Activated naive CD4-positive, alpha-beta T cell treated with anti-CD3 and anti-CD28 coated beads, Interleukin-2, amount 50 U/mL, for 72 hours (primary cell): Measurements from ENCODE around the gene FBXO42. TPM values are rescaled to one million over a fixed set of nuclear protein-coding genes. Genes with fewer than 3 reads are reported as not detected.
"Not testable (repeated sequence)": the region's sequence is repeated elsewhere in the genome, so short reads cannot be mapped to it uniquely, and the experiment has no call there.

Source experiments
- ATAC-seq, 2 donors: fragments of 150-1000 bp; cut with Tn5 transposase; 2 replicates each; pipeline ENCODE4 v1.10.0; 2021; ENCODE audit warnings: mild to moderate bottlenecking in 2 of 2, moderate library complexity in 2 of 2
- DNase-seq, 2 donors: peaks; one replicate each; pipeline ENCODE4 v3.0.0; 2021 to 2022; ENCODE audit warnings: low spot score in 2 of 2
- H3K27ac Mint-ChIP-seq, 2 donors: one replicate each; pipeline ENCODE4 v1.8.0; 2022; ENCODE audit warnings: mild to moderate bottlenecking in 2 of 2, mixed read lengths in 2 of 2
- H3K36me3 Mint-ChIP-seq, 2 donors: one replicate each; pipeline ENCODE4 v1.8.0; 2022; ENCODE audit warnings: mixed read lengths in 2 of 2
- H3K9me3 Mint-ChIP-seq, 2 donors: one replicate each; pipeline ENCODE4 v1.8.0; 2022; ENCODE audit warnings: mixed read lengths in 2 of 2
- total RNA-seq, 2 donors: library from RNA; stranded (reverse); gene quantifications; one replicate each; pipeline ENCODE4 v1.2.3, GENCODE V29; 2022

The FBXO42 gene
- total RNA-seq, 2 donors from 2014 or later = 12.6 to 23.4 TPM

- H3K27ac Mint-ChIP-seq = peak overlapping the region; percentile 29 to 73
- no peaks in the 10 kb centered on the region for H3K9me3 Mint-ChIP-seq
- H3K36me3 Mint-ChIP-seq = no peaks in the 10 kb centered on the region
- DNase-seq = no peak
- ATAC-seq = no peak
Measured at GRCh38 chr1:16257968-16258367, 94.3 kb downstream of the FBXO42 start.

DNA sequence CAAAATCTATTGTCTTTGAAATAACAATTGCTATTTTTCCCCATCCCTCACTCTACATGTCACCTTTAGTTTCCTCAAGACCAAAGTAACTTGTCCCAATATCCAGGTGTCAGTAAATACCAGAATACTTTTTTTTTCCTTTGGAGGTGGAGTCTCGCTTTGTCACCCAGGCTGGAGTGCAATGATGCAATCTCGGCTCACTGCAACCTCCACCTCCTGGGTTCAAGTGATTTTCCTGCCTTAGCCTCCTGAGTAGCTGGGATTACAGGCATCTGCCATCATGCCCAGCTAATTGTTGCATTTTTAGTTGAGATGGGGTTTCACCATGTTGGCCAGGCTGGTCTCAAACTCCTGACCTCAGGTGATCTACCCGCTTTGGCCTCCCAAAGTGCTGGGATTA lies 94.7 kb downstream of the FBXO42 start:
- H3K36me3 Mint-ChIP-seq, H3K9me3 Mint-ChIP-seq, DNase-seq, ATAC-seq: not testable (repeated sequence)
- peak overlapping the region in 1 of 2 donors; percentile 13 for H3K27ac Mint-ChIP-seq

GRCh38 chr1:16256478-16256877 lies 95.8 kb downstream of the FBXO42 start:
- Mint-ChIP-seq H3K36me3 (no peaks in the 10 kb centered on the region), H3K9me3 (no peaks in the 10 kb centered on the region), H3K27ac (peak overlapping the region; percentile 45 to 60)
- DNase-seq (no peak), ATAC-seq (no peak)

DNA sequence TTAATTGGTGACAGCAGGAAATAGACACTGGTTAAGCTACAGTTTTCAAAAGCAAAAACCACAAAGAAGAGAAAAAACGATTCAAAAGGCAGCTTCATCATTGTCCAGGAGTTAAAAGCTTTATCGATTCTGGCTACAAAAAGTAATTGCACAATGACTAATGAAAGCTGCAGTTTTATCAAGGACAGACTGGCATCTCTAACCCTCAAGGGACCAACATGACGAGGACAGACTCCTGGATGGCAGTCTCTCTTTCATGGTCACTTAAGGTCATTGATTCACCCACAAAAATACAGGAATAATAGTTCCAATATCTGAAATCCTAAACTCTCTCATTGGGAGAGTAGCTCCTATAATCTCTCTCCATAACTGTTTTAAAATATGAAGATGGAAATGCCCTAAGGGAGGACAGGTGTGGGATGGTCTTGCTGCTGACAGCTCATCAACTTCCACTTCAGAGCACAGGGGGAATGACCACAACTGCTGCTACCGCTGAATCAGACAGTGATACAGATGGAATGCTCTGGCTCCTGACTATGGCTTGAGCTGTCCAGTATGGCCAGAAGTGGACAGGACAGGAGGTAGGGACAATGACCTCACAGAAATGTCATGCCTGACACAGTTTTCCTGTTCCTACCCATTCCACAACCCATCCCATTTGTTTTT lies 97.9 kb downstream of the FBXO42 start:
- H3K36me3 Mint-ChIP-seq = no peaks in the 10 kb centered on the region
- no peak for DNase-seq
- peak overlapping the region; percentile 60 to 75 for H3K27ac Mint-ChIP-seq
- no peak for ATAC-seq
- H3K9me3 Mint-ChIP-seq = no peaks in the 10 kb centered on the region

- Mint-ChIP-seq H3K36me3 (no peaks in the 10 kb centered on the region), H3K27ac (no peak overlapping the region), H3K9me3 (no peaks in the 10 kb centered on the region)
- no peak for DNase-seq
- ATAC-seq = no peak
Measured at GRCh38 chr1:16253332-16253922, 98.9 kb downstream of the FBXO42 start.

DNA sequence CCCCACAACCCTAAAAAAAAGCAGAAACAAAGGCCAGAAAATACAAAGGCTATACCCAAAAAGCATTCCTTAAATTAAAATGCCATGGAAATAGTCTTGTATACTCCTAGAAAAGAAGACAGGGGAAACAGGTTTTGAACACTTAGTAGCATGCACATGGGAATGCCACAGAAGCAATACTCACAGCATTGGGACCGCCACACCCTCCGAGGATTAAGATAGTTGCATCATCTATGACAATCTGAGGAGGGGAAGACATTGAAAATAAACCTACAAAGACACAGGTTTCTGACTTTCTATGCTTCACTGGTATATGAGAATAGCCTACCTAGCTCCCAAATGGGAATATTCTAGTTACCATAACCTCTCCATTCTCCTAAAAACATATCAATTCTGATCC lies 99.4 kb downstream of the FBXO42 start:
- peak overlapping the region in 1 of 2 donors; percentile 65 for H3K27ac Mint-ChIP-seq
- DNase-seq (no peak), ATAC-seq (no peak)
- no peaks in the 10 kb centered on the region for H3K9me3 Mint-ChIP-seq
- H3K36me3 Mint-ChIP-seq = no peaks in the 10 kb centered on the region

DNA sequence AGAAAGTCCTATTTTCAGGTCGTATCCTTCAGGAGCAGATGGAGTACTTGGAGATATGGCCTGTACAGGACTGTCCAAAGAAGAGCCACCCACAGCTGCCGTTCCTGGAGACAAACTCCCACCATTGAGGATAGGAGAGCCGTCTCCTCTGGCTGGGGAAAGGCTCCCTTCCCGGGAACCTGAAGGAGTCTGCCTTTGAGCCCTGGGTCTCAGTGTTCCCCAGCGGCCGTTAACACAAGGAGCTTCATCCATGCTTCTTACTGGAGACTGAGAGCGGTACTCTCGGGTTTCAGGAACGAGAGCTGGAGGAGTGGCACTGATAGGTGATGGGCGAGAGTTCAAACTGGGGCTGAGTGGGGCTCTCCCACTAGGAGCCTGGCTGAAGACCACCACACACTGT lies 100.9 kb downstream of the FBXO42 start:
- no peak for DNase-seq
- no peaks in the 10 kb centered on the region for H3K36me3 Mint-ChIP-seq
- H3K9me3 Mint-ChIP-seq = no peaks in the 10 kb centered on the region
- ATAC-seq = no peak
- H3K27ac Mint-ChIP-seq = no peak overlapping the region

DNA sequence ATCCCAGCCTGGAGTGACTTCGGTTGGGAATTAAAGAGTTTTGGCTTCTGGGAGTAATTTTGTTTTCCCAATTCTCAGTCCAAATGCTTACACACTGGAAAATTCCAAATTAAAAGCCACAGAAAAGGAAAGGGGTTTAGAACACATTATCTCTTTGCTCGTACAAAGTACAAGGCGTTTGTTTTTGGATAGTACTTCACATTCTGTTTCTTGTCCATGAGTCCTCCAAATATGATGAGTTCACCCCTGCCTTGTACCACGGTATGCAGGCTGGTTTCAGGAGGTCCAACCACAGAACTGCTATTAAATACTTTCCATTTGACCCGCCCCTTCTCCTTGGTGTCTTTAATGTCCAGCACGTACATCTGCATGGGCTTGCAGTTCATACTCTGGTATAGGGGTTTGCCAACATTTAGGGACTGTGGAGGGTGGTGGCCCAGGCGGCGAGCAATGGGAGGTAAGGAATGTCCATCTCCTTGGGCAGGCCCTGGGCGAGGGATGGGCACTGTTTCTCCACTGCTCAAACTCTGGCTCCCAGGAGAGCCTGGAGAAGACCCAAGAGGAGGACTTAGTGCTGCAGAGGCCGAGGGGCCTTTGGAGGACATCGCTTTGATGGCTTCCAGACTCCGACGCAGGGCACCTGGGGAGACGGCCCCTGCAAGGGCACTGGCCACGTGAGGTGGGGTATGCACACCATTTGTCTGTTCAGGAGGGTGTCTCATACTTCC lies 101.6 kb downstream of the FBXO42 start:
- no peaks in the 10 kb centered on the region for H3K36me3 Mint-ChIP-seq

GRCh38 chr1:16249596-16250241 lies 102.6 kb downstream of the FBXO42 start:
- Mint-ChIP-seq H3K27ac (peak overlapping the region in 1 of 2 donors; percentile 68), H3K36me3 (no peaks in the 10 kb centered on the region)

More for the DNA sequence above, 101.6 kb downstream of the FBXO42 start:
- Mint-ChIP-seq H3K9me3 (no peaks in the 10 kb centered on the region), H3K27ac (no peak overlapping the region)
- ATAC-seq (no peak), DNase-seq (no peak)

DNA sequence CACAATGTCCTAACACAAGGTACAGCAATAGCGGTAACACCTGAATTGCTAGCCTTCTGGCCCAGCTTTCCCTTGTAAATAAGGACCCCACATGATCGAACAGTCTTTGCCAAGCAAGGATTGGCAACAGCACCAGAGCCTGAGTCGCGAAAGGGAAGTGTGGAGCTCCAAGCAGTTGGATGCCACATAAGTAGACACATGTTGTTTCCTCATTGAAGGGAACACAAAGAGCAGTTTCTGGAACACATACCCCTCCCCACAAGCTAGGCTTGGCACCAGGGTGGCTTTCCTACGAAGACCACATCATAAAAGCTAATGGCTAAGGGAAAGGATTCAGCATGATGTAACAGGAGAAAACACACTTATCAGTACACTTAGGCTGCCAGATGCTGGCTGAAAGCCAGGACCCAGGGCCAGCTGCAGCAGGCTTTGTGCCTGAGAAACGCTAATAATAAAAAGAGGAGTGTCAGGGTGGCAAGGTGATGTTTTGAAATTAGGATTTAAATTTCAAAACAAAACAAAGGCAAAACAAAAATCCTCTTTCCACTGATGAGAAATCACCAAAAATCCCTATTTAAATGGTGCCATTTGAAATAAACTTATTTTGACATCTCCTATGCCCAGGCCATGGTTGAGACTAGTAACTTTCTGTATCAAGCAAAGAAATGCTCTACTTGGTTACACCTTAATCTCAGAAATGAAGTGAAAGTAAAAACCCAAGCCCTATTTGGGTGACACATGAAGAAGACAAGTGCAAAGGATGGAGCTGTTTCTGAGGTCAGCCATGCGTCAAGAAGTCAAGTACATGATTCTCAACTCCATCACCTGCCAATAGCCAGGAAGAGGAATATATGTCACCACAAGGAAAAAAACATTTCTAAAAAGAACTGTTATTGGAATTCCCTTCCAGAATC lies 103.4 kb downstream of the FBXO42 start:
- Mint-ChIP-seq H3K9me3 (no peaks in the 10 kb centered on the region), H3K27ac (peak overlapping the region; percentile 68 to 88), H3K36me3 (no peaks in the 10 kb centered on the region)
- DNase-seq = no peak
- ATAC-seq = no peak

More at GRCh38 chr1:16249596-16250241, 102.6 kb downstream of the FBXO42 start:
- ATAC-seq (no peak), DNase-seq (no peak)
- no peaks in the 10 kb centered on the region for H3K9me3 Mint-ChIP-seq

GRCh38 chr1:16248007-16248436 lies 104.3 kb downstream of the FBXO42 start:
- Mint-ChIP-seq H3K36me3 (no peaks in the 10 kb centered on the region), H3K27ac (peak overlapping the region in 1 of 2 donors; percentile 88), H3K9me3 (no peaks in the 10 kb centered on the region)
- no peak for ATAC-seq
- no peak for DNase-seq

DNA sequence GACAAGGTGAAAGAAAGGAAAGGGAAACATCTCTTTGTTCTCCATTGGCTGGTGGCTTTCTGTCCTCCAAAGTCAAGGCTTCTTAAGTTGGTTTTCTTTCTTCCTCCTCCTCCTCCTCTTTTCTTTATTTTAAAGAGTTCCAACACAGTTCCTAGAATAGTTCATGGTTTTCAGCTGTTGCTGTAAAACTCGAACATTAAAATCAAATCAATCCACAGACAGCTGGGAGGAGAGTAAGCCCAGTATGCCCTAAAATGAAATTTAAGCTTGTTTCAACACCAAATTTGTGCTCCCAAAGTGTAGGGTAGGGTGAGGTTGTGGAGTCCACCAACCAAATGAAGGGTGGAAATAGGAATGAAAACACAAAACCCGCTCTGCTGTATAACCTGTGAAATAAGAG lies 104.8 kb downstream of the FBXO42 start:
- no peak overlapping the region for H3K27ac Mint-ChIP-seq
- H3K9me3 Mint-ChIP-seq = no peaks in the 10 kb centered on the region
- H3K36me3 Mint-ChIP-seq = no peaks in the 10 kb centered on the region
- no peak for ATAC-seq
- DNase-seq = no peak

GRCh38 chr1:16246961-16247360 lies 105.3 kb downstream of the FBXO42 start:
- no peak for ATAC-seq
- peak overlapping the region in 1 of 2 donors; percentile 82 for H3K27ac Mint-ChIP-seq

GRCh38 chr1:16246239-16246638 lies 106.0 kb downstream of the FBXO42 start:
- H3K27ac Mint-ChIP-seq, H3K36me3 Mint-ChIP-seq, ATAC-seq, H3K9me3 Mint-ChIP-seq, DNase-seq: not testable (repeated sequence)

More at GRCh38 chr1:16246961-16247360, 105.3 kb downstream of the FBXO42 start:
- DNase-seq = no peak
- H3K9me3 Mint-ChIP-seq = no peaks in the 10 kb centered on the region
- H3K36me3 Mint-ChIP-seq = no peaks in the 10 kb centered on the region

- ATAC-seq (no peak), DNase-seq (no peak)
- H3K36me3 Mint-ChIP-seq = no peaks in the 10 kb centered on the region
- no peak overlapping the region for H3K27ac Mint-ChIP-seq
- H3K9me3 Mint-ChIP-seq = no peaks in the 10 kb centered on the region
Measured at GRCh38 chr1:16245476-16246196, 106.6 kb downstream of the FBXO42 start.
